Nephron (organoid): ENCODE data around the gene CA6.

Experiments
- H3K27ac Mint-ChIP-seq, 3 experiments: 2 replicates each; pipeline ENCODE4 v1.8.0; 2020; ENCODE audit warnings: mixed read lengths in 3 of 3, mild to moderate bottlenecking in 2 of 3, moderate library complexity in 1 of 3
- H3K27me3 Mint-ChIP-seq: 2 replicates; pipeline ENCODE4 v1.8.0; 2021; ENCODE audit warnings: low read depth, mild to moderate bottlenecking, moderate library complexity, mixed read lengths
- H3K36me3 Mint-ChIP-seq: 2 replicates; pipeline ENCODE4 v1.8.0; 2020; ENCODE audit warnings: low read depth, mixed read lengths
- H3K4me1 Mint-ChIP-seq: 2 replicates; pipeline ENCODE4 v1.8.0; 2020; ENCODE audit warnings: mixed read lengths
- H3K4me3 Mint-ChIP-seq, 3 experiments: 2 replicates each; pipeline ENCODE4 v1.8.0; 2020; ENCODE audit warnings: mild to moderate bottlenecking in 3 of 3, mixed read lengths in 3 of 3, moderate library complexity in 2 of 3
- H3K9me3 Mint-ChIP-seq: 2 replicates; pipeline ENCODE4 v1.8.0; 2020; ENCODE audit warnings: mixed read lengths
- TF ChIP-seq, protein P1 (sequence below), 3 experiments: fragments of 200-600 bp; sonication (generic); IDR thresholded peaks; one replicate each; pipeline ENCODE4 v1.5.0; 2021; ENCODE audit warnings: antibody characterized with exemption in 3 of 3; ENCODE audit not compliant: unreplicated experiment in 3 of 3

The CA6 gene

GRCh38 chr1:8981169-8981568, 35.5 kb downstream of the CA6 start:
- peaks cover 3% of the 10 kb centered on the region for H3K27me3 Mint-ChIP-seq
- H3K27ac Mint-ChIP-seq = no peak overlapping the region
- H3K4me3 Mint-ChIP-seq = no peak overlapping the region
- H3K9me3 Mint-ChIP-seq = peaks cover 3% of the 10 kb centered on the region
- TF ChIP-seq, protein P1, sequence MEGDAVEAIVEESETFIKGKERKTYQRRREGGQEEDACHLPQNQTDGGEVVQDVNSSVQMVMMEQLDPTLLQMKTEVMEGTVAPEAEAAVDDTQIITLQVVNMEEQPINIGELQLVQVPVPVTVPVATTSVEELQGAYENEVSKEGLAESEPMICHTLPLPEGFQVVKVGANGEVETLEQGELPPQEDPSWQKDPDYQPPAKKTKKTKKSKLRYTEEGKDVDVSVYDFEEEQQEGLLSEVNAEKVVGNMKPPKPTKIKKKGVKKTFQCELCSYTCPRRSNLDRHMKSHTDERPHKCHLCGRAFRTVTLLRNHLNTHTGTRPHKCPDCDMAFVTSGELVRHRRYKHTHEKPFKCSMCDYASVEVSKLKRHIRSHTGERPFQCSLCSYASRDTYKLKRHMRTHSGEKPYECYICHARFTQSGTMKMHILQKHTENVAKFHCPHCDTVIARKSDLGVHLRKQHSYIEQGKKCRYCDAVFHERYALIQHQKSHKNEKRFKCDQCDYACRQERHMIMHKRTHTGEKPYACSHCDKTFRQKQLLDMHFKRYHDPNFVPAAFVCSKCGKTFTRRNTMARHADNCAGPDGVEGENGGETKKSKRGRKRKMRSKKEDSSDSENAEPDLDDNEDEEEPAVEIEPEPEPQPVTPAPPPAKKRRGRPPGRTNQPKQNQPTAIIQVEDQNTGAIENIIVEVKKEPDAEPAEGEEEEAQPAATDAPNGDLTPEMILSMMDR (IDR thresholded peaks at IDR 0.05; ENCODE audit: unreplicated experiment in 3 of 3) = no peak
- no peaks in the 10 kb centered on the region for H3K36me3 Mint-ChIP-seq
- no peaks in the 10 kb centered on the region for H3K4me1 Mint-ChIP-seq

- TF ChIP-seq, protein P1 (IDR thresholded peaks at IDR 0.05; ENCODE audit: unreplicated experiment in 3 of 3) = no peak
- H3K36me3 Mint-ChIP-seq = no peaks in the 10 kb centered on the region
- H3K4me3 Mint-ChIP-seq = no peak overlapping the region
- peaks cover 3% of the 10 kb centered on the region for H3K9me3 Mint-ChIP-seq
- peaks cover 7% of the 10 kb centered on the region for H3K27me3 Mint-ChIP-seq
- H3K27ac Mint-ChIP-seq = no peak overlapping the region
- no peaks in the 10 kb centered on the region for H3K4me1 Mint-ChIP-seq
These were observed 38.5 kb downstream of the CA6 start for GRCh38 chr1:8984203-8984602.

DNA sequence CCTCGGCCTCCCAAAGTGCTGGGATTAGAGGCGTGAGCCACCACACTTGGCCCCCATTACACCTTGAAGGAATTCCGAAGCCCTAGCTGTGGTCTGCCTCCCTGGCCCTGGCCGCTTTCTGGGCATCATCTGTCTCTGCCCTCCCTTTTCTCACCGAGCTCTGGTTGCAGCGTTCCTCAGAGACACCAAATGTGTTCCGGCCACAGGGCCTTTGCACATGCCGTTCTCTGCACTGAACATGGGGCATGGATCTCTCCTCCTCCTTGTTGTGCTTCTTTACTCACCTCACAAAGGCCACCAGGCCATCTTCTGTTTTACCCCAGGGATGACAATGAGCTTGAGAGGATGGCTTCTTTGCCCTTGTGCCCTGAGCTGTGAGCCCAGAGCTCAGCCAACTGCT, 39.3 kb downstream of the CA6 start:
- H3K27me3 Mint-ChIP-seq = peaks cover 9% of the 10 kb centered on the region
- H3K4me1 Mint-ChIP-seq = no peaks in the 10 kb centered on the region
- no peaks in the 10 kb centered on the region for H3K36me3 Mint-ChIP-seq
- TF ChIP-seq, protein P1 (IDR thresholded peaks at IDR 0.05; ENCODE audit: unreplicated experiment in 3 of 3) = no peak
- no peak overlapping the region for H3K4me3 Mint-ChIP-seq
- H3K27ac Mint-ChIP-seq = no peak overlapping the region
- peaks cover 3% of the 10 kb centered on the region for H3K9me3 Mint-ChIP-seq

- Mint-ChIP-seq H3K27me3 (peaks cover 9% of the 10 kb centered on the region), H3K4me1 (no peaks in the 10 kb centered on the region), H3K4me3 (no peak overlapping the region), H3K36me3 (no peaks in the 10 kb centered on the region), H3K9me3 (no peaks in the 10 kb centered on the region), H3K27ac (no peak overlapping the region)
- TF ChIP-seq, protein P1 (IDR thresholded peaks at IDR 0.05; ENCODE audit: unreplicated experiment in 3 of 3) = no peak
These were observed 40.5 kb downstream of the CA6 start for GRCh38 chr1:8985915-8986813.

- no peaks in the 10 kb centered on the region for H3K4me1 Mint-ChIP-seq
- H3K36me3 Mint-ChIP-seq = no peaks in the 10 kb centered on the region
- peaks cover 9% of the 10 kb centered on the region for H3K27me3 Mint-ChIP-seq
- no peak overlapping the region for H3K4me3 Mint-ChIP-seq
- H3K27ac Mint-ChIP-seq = no peak overlapping the region
- H3K9me3 Mint-ChIP-seq = no peaks in the 10 kb centered on the region
- TF ChIP-seq, protein P1 (IDR thresholded peaks at IDR 0.05; ENCODE audit: unreplicated experiment in 3 of 3) = no peak
These were observed 41.1 kb downstream of the CA6 start for GRCh38 chr1:8986814-8987190.
